NB4 (cell line): ENCODE data around the gene PLXNA2.

Experiments used
- DNase-seq: peaks from one replicate; pipeline ENCODE4 v3.0.0; 2010; ENCODE audit warnings: low read depth
- H3K4me3 ChIP-seq: one replicate; pipeline ENCODE4 v1.5.1; 2011; ENCODE audit warnings: mild to moderate bottlenecking, low read depth, low read length, moderate library complexity
- CTCF ChIP-seq: IDR thresholded peaks from one replicate; pipeline ENCODE4 v1.5.1; 2012; ENCODE audit warnings: low read depth, low read length
- MAX ChIP-seq: IDR thresholded peaks from 2 replicates; pipeline ENCODE4 v1.6.1; 2011; ENCODE audit warnings: low read depth, low read length
- MYC ChIP-seq: IDR thresholded peaks from 2 replicates; pipeline ENCODE4 v1.6.1; 2011; ENCODE audit warnings: low read depth, low read length
- POLR2A ChIP-seq: IDR thresholded peaks from 2 replicates; pipeline ENCODE4 v1.6.1; 2011; ENCODE audit warnings: mild to moderate bottlenecking; ENCODE audit not compliant: insufficient read length; ENCODE audit errors: extremely low read depth

Gene PLXNA2

DNA sequence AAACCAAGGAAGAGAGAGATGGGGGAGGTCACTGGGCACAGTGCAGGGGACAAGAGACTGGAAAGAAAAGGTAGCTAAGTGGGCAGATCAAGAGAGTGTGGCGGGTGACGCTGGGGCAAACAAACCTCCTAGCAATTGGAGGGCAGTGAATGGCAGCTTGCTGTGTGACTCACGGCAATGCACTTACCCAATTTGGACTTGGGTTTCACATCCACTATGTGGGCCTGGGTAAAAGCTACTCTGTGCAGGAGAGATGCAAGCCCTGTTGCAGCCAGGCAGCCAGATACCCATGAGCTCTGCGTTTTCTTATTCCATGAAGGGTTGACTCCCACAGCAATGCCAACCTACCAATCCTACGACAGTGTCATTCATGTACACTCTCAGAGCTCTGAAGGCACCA lies 9.5 kb downstream of the PLXNA2 start:
- DNase-seq, result no peak
- no peak overlapping the region for H3K4me3 ChIP-seq
- no peak for TF ChIP-seq CTCF
- TF ChIP-seq POLR2A, result no peak
- no peak for TF ChIP-seq MYC
- no peak for TF ChIP-seq MAX

DNA sequence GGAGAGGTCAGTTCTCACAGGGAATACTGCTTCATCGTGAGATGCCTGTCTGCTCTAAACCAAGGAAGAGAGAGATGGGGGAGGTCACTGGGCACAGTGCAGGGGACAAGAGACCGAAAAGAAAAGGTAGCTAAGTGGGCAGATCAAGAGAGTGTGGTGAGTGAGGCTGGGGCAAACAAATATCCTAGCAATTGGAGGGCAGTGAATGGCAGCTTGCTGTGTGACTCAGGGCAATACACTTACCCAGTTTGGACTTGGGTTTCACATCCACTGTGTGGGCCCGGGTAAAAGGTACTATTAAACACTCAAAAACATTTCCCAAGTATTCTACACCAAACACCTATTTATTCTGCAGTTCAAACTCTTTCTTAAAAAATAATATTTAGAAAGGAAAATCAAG lies 10.2 kb downstream of the PLXNA2 start:
- no peak for DNase-seq
- H3K4me3 ChIP-seq, result no peak overlapping the region
- no peak for TF ChIP-seq MAX
- TF ChIP-seq POLR2A, result no peak
- TF ChIP-seq MYC, result no peak
- no peak for TF ChIP-seq CTCF

DNA sequence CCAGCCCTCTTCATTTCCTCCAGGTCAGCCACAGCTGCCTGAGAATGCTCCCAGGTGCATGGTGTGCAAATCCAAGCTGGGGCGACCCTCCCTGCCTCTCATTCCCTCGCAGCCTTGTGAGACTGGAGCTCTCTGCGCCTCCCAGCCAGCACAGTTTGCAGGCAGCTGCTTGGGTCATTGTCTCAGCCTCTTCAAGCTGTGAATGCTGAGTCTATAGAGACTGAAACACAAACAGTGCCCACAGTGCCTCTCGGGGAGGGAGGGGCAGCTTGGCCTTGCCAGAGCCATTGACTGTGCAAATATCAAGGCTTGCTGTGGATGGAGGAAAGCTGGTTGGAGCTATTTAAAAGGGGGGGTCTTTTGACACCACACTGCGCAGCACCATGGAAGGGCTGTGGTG lies 10.6 kb downstream of the PLXNA2 start:
- no peak overlapping the region for H3K4me3 ChIP-seq
- no peak for DNase-seq
- no peak for TF ChIP-seq CTCF
- no peak for TF ChIP-seq MAX

DNA sequence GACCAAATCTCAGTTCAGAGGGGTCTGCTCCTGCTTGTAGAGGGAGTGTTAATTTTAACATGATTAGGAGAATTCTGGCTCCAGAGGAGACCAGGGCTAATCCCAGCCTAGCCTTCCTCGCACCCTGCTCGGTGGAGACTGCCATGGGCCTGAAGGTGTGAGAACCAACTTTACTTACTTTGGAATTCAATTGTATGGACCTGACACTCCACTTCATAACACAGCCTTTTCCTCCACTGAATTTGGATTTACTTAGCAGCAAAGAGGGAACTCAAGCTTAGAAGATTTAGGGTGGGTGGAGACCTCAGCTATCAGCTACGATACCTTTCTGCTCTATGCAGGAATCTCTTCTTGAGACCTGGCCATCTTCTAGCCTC lies 11.5 kb downstream of the PLXNA2 start:
- no peak for DNase-seq
- TF ChIP-seq POLR2A, result no peak
- TF ChIP-seq CTCF, result no peak
- no peak for TF ChIP-seq MAX
- no peak for TF ChIP-seq MYC
- H3K4me3 ChIP-seq, result no peak overlapping the region

DNA sequence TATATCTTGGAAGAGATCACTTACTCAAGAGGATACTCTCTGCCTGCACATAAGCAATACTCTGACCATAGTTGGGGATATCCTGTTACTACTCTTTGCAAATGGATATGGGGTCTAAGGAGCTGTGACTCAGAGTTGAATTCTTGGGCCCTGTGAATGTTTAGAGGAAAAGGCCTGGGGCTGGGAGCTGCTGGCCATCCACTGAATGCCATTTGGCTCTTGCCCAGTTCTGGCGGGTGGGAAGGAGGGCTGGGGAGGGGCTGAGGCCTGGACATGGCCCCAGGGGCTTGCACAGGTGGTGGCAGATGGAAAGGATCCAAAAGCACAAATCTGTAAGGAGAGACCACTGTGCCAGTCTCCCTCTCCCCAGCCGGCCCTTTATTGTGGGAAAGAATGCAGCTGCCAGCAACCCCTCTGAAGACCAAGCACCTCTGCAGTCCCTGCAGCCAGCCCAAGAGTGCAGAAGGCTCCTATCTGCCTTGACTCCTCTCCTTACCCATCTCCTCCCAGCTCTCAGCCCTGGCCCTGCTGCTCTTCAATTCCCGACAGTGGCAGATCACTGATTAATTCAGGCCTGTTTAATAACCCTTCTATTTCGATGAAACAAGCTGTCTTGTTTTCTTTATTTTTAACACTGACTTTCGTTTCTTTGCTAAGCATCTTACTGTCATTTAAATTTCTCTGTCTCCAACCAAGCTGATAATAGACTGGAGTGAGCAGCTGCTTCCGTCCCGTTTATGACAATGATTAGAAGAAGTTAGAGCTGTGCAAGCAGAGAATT lies 12.1 kb downstream of the PLXNA2 start:
- TF ChIP-seq POLR2A, result no peak
- TF ChIP-seq MYC, result no peak
- no peak for TF ChIP-seq CTCF
- no peak for TF ChIP-seq MAX
- H3K4me3 ChIP-seq, result no peak overlapping the region
- no peak for DNase-seq
